CD14-positive monocyte (primary cell): ENCODE results near the gene DGCR6L. TPM values are rescaled to one million over a fixed set of nuclear protein-coding genes. Genes with fewer than 3 reads are reported as not detected.
"Not testable (repeated sequence)": the region's sequence is repeated elsewhere in the genome, so short reads cannot be mapped to it uniquely, and the experiment has no call there.

ENCODE experiments used
- DNase-seq, 3 donors: peaks; one replicate each; pipeline ENCODE4 v3.0.0-alpha.2; 2011 to 2022
- H2AFZ ChIP-seq: 2 replicates; pipeline ENCODE4 v1.6.0; 2012; ENCODE audit warnings: mild to moderate bottlenecking, low read depth, low read length, inconsistent platforms; ENCODE audit not compliant: insufficient read depth, poor library complexity, severe bottlenecking
- H3K27ac ChIP-seq, 2 donors: 1 replicate in 1 of 2; 2 replicates in 1 of 2; pipeline ENCODE4 v1.5.1; 2012 to 2013; ENCODE audit warnings: low read length in 2 of 2, control low read depth in 1 of 2, inconsistent platforms in 1 of 2, low read depth in 1 of 2, mild to moderate bottlenecking in 1 of 2
- H3K27me3 ChIP-seq, 2 donors: one replicate each; pipeline versions ENCODE4 v1.6.0 to v1.6.1; 2011 to 2013; ENCODE audit warnings: low read length in 2 of 2; ENCODE audit not compliant: control insufficient read depth in 2 of 2, insufficient read depth in 2 of 2
- H3K36me3 ChIP-seq, 2 donors: replicated peaks in 1 of 2; 1 replicate in 1 of 2; 2 replicates in 1 of 2; pipeline versions ENCODE4 v1.5.1 to v1.6.1; 2012 to 2013; ENCODE audit warnings: low read length in 2 of 2, control low read depth in 1 of 2, inconsistent platforms in 1 of 2, mild to moderate bottlenecking in 1 of 2; ENCODE audit not compliant: insufficient read depth in 2 of 2, control insufficient read depth in 1 of 2
- H3K4me1 ChIP-seq, 2 donors: 1 replicate in 1 of 2; 2 replicates in 1 of 2; pipeline versions ENCODE4 v1.5.1 to v1.6.1; 2012 to 2013; ENCODE audit warnings: low read length in 2 of 2, control low read depth in 1 of 2, inconsistent platforms in 1 of 2, mild to moderate bottlenecking in 1 of 2, moderate library complexity in 1 of 2; ENCODE audit not compliant: insufficient read depth in 2 of 2, control insufficient read depth in 1 of 2
- H3K4me2 ChIP-seq: replicated peaks from 2 replicates; pipeline ENCODE3; 2012; ENCODE audit warnings: low read length, moderate library complexity, mild to moderate bottlenecking; ENCODE audit not compliant: poor library complexity, severe bottlenecking; ENCODE audit errors: extremely low read depth
- H3K4me3 ChIP-seq, 3 experiments: fragments of 200-600 bp in 1 of 3; sonication (generic) in 1 of 3; replicated peaks in 1 of 3; 1 replicate in 2 of 3; 2 replicates in 1 of 3; pipeline ENCODE4 v1.5.1; 2011 to 2013; ENCODE audit warnings: low read length in 3 of 3, mild to moderate bottlenecking in 3 of 3, control low read depth in 2 of 3, low read depth in 2 of 3, inconsistent platforms in 1 of 3, moderate library complexity in 1 of 3
- H3K79me2 ChIP-seq: 2 replicates; pipeline ENCODE4 v1.6.0; 2012; ENCODE audit warnings: mild to moderate bottlenecking, control low read depth, inconsistent platforms, low read length, moderate library complexity; ENCODE audit not compliant: insufficient read depth
- H3K9ac ChIP-seq: 2 replicates; pipeline ENCODE4 v1.6.0; 2017; ENCODE audit warnings: low read length, mild to moderate bottlenecking; ENCODE audit not compliant: insufficient read depth, poor library complexity, severe bottlenecking
- H3K9me3 ChIP-seq, 2 donors: replicated peaks in 1 of 2; 1 replicate in 1 of 2; 2 replicates in 1 of 2; pipeline versions ENCODE4 v1.5.1 to v1.6.1; 2012 to 2013; ENCODE audit warnings: low read length in 2 of 2, control low read depth in 1 of 2; ENCODE audit not compliant: control insufficient read depth in 1 of 2, insufficient read depth in 1 of 2
- H4K20me1 ChIP-seq: 2 replicates; pipeline ENCODE4 v1.6.0; 2012; ENCODE audit warnings: mild to moderate bottlenecking, low read length, control low read depth, moderate library complexity; ENCODE audit not compliant: insufficient read depth
- H3K27ac Mint-ChIP-seq, 7 donors: one replicate each; pipeline ENCODE4 v1.8.0; 2020; ENCODE audit warnings: mild to moderate bottlenecking in 7 of 7, mixed read lengths in 7 of 7, moderate library complexity in 6 of 7, inconsistent platforms in 2 of 7
- H3K27me3 Mint-ChIP-seq, 3 donors: one replicate each; pipeline ENCODE4 v1.8.0; 2021 to 2022; ENCODE audit warnings: low read depth in 3 of 3, mild to moderate bottlenecking in 3 of 3, mixed read lengths in 3 of 3, moderate library complexity in 3 of 3, inconsistent platforms in 1 of 3
- H3K36me3 Mint-ChIP-seq, 2 donors: one replicate each; pipeline ENCODE4 v1.8.0; 2020; ENCODE audit warnings: mixed read lengths in 2 of 2, inconsistent platforms in 1 of 2, mild to moderate bottlenecking in 1 of 2
- H3K4me1 Mint-ChIP-seq: one replicate; pipeline ENCODE4 v1.8.0; 2020; ENCODE audit warnings: mild to moderate bottlenecking, mixed read lengths
- H3K4me3 Mint-ChIP-seq, 2 donors: one replicate each; pipeline ENCODE4 v1.8.0; 2020; ENCODE audit warnings: mild to moderate bottlenecking in 2 of 2, mixed read lengths in 2 of 2, moderate library complexity in 1 of 2
- H3K9me3 Mint-ChIP-seq, 7 donors: one replicate each; pipeline ENCODE4 v1.8.0; 2020 to 2022; ENCODE audit warnings: mixed read lengths in 7 of 7, mild to moderate bottlenecking in 6 of 7, moderate library complexity in 6 of 7, inconsistent platforms in 2 of 7
- WGBS: methylation state at CpG from one replicate; pipeline ENCODE4 v1.1.5; 2013; ENCODE audit warnings: missing lambda C conversion rate; ENCODE audit not compliant: insufficient coverage; 5-methylcytosine and 5-hydroxymethylcytosine counted together
- intact Hi-C, 2 donors: fragments of 100-400 bp; cut with micrococcal nuclease; formaldehyde crosslinking; loops; one replicate each; pipeline versions ENCODE4 v1.15.0 to v1.15.1; 2023
- polyA plus RNA-seq, 3 donors: library from polyadenylated mRNA; depleted of rRNA in 1 of 3; unstranded in 2 of 3; stranded (reverse) in 1 of 3; fragments of 300-500 nt in 2 of 3; fragments of >200 nt in 1 of 3; fragmentation: Illumina TruSeq in 2 of 3; gene quantifications; 1 replicate in 2 of 3; 2 replicates in 1 of 3; pipeline ENCODE4 v1.2.3, GENCODE V29; 2012 to 2021

The DGCR6L gene
- polyA plus RNA-seq, 3 donors, result 33.0 to 62.8 (median 56.3) TPM

DNA sequence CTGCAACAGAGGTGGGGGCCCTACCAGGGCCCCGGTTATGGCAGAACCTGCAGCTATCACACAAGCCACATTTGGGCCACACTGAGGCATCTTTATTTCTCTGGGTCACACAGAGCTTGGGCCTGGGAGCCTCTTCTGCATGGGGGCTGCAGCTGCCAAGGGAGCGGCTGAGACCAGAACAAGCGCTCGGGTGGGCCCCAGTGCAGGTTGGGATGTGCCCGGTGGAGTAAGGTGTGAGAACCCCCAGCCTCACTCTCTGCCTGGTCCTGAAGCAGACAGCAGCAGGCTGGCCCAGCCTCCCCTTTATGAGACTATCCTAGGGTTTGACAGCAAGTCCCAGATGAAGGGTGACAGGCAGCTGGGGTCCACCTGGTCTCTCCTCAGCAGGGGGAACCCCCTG, 5.7 kb downstream of the DGCR6L start:
- H3K4me2 ChIP-seq, H3K9ac ChIP-seq, H3K4me3 Mint-ChIP-seq, H2AFZ ChIP-seq, H4K20me1 ChIP-seq, H3K27ac ChIP-seq, H3K27ac Mint-ChIP-seq, H3K27me3 ChIP-seq, DNase-seq, H3K9me3 Mint-ChIP-seq, H3K9me3 ChIP-seq, H3K4me3 ChIP-seq, H3K36me3 ChIP-seq, H3K27me3 Mint-ChIP-seq, H3K36me3 Mint-ChIP-seq, intact Hi-C loops: not testable (repeated sequence)
- no CpG with 5 or more reads among the region's 5 CpGs for WGBS
- peaks cover 13 to 21% of the 10 kb centered on the region in 2 donors for H3K4me1 ChIP-seq
- H3K4me1 Mint-ChIP-seq, result peaks cover 22% of the 10 kb centered on the region
- H3K79me2 ChIP-seq, result peaks cover 16% of the 10 kb centered on the region

GRCh38 chr22:20313306-20314077, 6.4 kb downstream of the DGCR6L start:
- H3K27ac ChIP-seq, intact Hi-C loops, H3K36me3 ChIP-seq, H4K20me1 ChIP-seq, H3K4me3 Mint-ChIP-seq, H2AFZ ChIP-seq, H3K9me3 ChIP-seq, H3K4me2 ChIP-seq, H3K36me3 Mint-ChIP-seq, H3K4me3 ChIP-seq, H3K9me3 Mint-ChIP-seq, H3K27ac Mint-ChIP-seq, DNase-seq, H3K27me3 Mint-ChIP-seq, H3K27me3 ChIP-seq, H3K9ac ChIP-seq: not testable (repeated sequence)
- WGBS, result 100% methylated on average over 2 of the region's 11 CpGs
- Histone ChIP-seq H3K4me1 (peaks cover 8 to 14% of the 10 kb centered on the region in 2 donors), H3K79me2 (peaks cover 13% of the 10 kb centered on the region)
- H3K4me1 Mint-ChIP-seq, result peaks cover 15% of the 10 kb centered on the region
